NCI-H1436 treated with DMSO at 0.1 percent for 48 hours (cell line): ENCODE results near the gene ANKRD13D.
"Not testable (repeated sequence)": the region's sequence is repeated elsewhere in the genome, so short reads cannot be mapped to it uniquely, and the experiment has no call there.

Experiments used
- DNase-seq: peaks from one replicate; lab custom pipeline; 2025; lab: John Stamatoyannopoulos, UW

The ANKRD13D gene

GRCh38 chr11:67317205-67317887 lies 28.2 kb downstream of the ANKRD13D start:
- peak; percentile 78 for DNase-seq

- DNase-seq: no peak
Measured at GRCh38 chr11:67317888-67318555, 28.9 kb downstream of the ANKRD13D start.

- DNase-seq: not testable (repeated sequence)
Measured at GRCh38 chr11:67318876-67319275, 29.8 kb downstream of the ANKRD13D start.

GRCh38 chr11:67320011-67320410 lies 30.9 kb downstream of the ANKRD13D start:
- no peak for DNase-seq

- no peak for DNase-seq
Measured at GRCh38 chr11:67320691-67321090, 31.6 kb downstream of the ANKRD13D start.

- DNase-seq: no peak
Measured at GRCh38 chr11:67321313-67321871, 32.3 kb downstream of the ANKRD13D start.

GRCh38 chr11:67322049-67322448 lies 32.9 kb downstream of the ANKRD13D start:
- no peak for DNase-seq

GRCh38 chr11:67323526-67323925 lies 34.4 kb downstream of the ANKRD13D start:
- no peak for DNase-seq

GRCh38 chr11:67332081-67332691 lies 43.1 kb downstream of the ANKRD13D start:
- no peak for DNase-seq

GRCh38 chr11:67337257-67337656 lies 48.2 kb downstream of the ANKRD13D start:
- DNase-seq: no peak

- DNase-seq: no peak
Measured at GRCh38 chr11:67344264-67344663, 55.2 kb downstream of the ANKRD13D start.

- no peak for DNase-seq
Measured at GRCh38 chr11:67345247-67345919, 56.3 kb downstream of the ANKRD13D start.

GRCh38 chr11:67345920-67346819 lies 57.1 kb downstream of the ANKRD13D start:
- DNase-seq: no peak

- no peak for DNase-seq
Measured at GRCh38 chr11:67347964-67348749, 59.1 kb downstream of the ANKRD13D start.

GRCh38 chr11:67349036-67349435 lies 59.9 kb downstream of the ANKRD13D start:
- DNase-seq: no peak

- no peak for DNase-seq
Measured at GRCh38 chr11:67349457-67349856, 60.4 kb downstream of the ANKRD13D start.

GRCh38 chr11:67349928-67350465 lies 60.9 kb downstream of the ANKRD13D start:
- no peak for DNase-seq

- DNase-seq: peak; percentile 34
Measured at GRCh38 chr11:67351275-67352005, 62.3 kb downstream of the ANKRD13D start.
